H54 (cell line): ENCODE results near the gene DTNB.

Experiments used
- DNase-seq: peaks from one replicate; pipeline ENCODE4 v3.0.0; 2011; ENCODE audit warnings: low spot score, mixed read lengths; ENCODE audit not compliant: insufficient read length
- FAIRE-seq: peaks from 3 replicates; lab custom pipeline; 2011; peaks lifted over from hg19 to GRCh38; lab: Jason Lieb, UNC
- POLR2A ChIP-seq: IDR thresholded peaks from 2 replicates; pipeline ENCODE4 v1.6.1; 2011; ENCODE audit warnings: low read depth, mild to moderate bottlenecking, low read length

The DTNB gene

DNA sequence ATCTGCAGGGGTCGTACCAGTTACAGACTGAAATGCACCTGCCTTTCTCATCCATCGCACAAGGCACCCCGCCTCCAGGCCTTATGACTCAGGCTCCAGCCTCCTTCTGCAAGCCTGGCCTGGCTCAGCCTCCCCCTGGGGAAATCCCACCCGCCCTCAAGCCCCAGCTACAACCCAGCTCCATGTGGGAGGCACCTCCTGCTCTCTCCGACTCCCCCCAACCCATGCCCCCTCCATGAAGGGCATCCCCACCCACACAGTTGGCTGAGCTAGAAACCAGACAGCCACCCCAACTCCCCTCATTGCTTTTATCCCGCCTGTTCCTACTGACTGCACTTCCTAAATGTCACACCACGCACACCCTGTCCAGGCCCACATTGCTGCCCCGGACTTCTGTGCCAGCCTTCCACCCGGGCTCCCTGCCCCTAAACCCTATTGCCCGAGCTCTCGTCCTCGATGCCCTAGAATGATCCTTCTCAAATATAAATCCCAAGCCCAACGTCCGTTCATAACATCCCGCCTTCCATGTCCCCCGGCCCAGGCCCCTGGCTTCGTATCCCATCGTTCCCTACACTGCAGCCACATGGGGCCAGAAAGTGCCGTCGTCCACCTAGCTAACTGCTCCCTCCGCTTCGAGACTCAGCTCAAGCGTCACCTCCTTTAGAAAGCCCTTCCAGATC is 341.6 kb downstream of the DTNB start:
- no peak for TF ChIP-seq POLR2A
- no peak for FAIRE-seq
- DNase-seq: no peak

- DNase-seq (no peak), FAIRE-seq (no peak)
- no peak for TF ChIP-seq POLR2A
Measured at GRCh38 chr2:25330937-25331336, 342.4 kb downstream of the DTNB start.

DNA sequence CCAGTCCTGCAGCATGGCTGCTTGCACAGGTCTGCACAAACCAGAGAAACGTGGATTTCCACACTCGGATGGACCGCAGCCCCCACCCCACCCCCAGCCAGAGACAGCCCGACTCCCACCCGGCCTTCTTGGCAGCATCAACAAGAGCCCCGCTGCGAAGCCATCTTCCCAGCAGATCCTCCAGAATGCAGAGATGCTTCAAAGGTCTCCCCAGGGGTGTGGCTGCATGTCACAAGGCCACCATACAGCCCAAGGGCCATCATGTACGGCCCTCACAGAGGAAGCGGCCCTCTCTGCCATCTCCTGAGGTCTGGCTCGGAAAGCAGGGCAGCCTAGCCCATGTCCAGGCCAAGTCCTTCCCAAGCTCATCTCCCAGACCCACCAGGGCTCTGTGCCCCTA is 343.1 kb downstream of the DTNB start:
- DNase-seq: no peak
- FAIRE-seq: no peak
- TF ChIP-seq POLR2A: no peak

DNA sequence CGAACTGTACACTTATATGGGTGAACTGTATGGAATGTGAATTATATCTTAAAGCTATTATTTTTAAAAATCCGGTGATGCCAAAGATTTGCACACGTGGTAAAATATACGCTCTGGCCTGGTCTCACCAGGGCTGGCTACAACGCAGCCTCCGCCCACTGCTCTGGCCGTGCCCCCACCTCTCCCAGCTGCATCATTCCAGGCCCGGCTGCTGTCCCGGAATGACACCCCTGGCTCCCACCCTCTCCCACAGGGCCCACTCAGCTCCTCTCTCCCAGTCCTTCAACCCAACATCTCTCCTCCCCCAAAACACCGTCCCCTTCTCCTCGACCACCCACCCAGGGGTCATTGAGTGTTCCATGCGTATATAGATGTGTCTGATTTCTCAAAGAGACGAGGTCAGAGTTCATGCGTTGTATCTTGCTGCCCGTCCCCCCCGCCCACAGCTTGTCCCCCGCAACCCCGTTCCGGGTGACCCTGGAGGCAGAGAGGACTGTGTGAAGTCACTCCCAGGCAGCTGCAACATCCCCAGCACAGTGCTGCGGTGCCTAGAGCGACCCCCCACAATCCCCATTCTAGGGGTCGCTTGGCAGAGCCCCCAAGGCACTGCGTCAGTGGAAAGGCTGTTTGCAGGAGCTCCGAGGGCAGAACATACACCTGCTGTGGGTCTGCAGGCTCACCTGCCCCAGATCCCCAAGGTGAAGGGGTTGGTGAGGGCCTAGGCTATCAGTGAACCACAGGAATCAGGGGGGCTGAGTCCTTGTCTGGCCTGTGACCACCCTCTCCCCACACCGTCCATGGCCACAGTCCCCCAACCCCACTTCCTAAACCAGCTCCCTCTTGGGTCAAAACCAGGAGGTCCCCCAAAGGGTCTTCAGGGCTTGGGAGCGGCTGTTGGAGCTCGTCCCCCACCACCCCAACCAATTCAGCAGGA is 345.0 kb downstream of the DTNB start:
- TF ChIP-seq POLR2A: no peak
- no peak for DNase-seq
- FAIRE-seq: no peak
